Endothelial cell (in vitro differentiated cells): ENCODE measurements around the gene TLDC2. TPM values are rescaled to one million over a fixed set of nuclear protein-coding genes. Genes with fewer than 3 reads are reported as not detected.

ENCODE experiments used
- DNase-seq: peaks from one replicate; pipeline ENCODE4 v3.0.0; 2021; ENCODE audit warnings: low spot score
- H3K27ac Mint-ChIP-seq: one replicate; pipeline ENCODE4 v1.8.0; 2021; ENCODE audit warnings: mixed read lengths, inconsistent platforms; ENCODE audit not compliant: unreplicated experiment
- H3K27me3 Mint-ChIP-seq: one replicate; pipeline ENCODE4 v1.8.0; 2021; ENCODE audit warnings: mild to moderate bottlenecking, moderate library complexity, mixed read lengths, inconsistent platforms; ENCODE audit not compliant: unreplicated experiment
- H3K36me3 Mint-ChIP-seq: one replicate; pipeline ENCODE4 v1.8.0; 2021; ENCODE audit warnings: mild to moderate bottlenecking, low read depth, mixed read lengths, inconsistent platforms; ENCODE audit not compliant: unreplicated experiment
- H3K4me1 Mint-ChIP-seq: one replicate; pipeline ENCODE4 v1.8.0; 2021; ENCODE audit warnings: mild to moderate bottlenecking, mixed read lengths, inconsistent platforms; ENCODE audit not compliant: unreplicated experiment
- H3K4me3 Mint-ChIP-seq: one replicate; pipeline ENCODE4 v1.8.0; 2021; ENCODE audit warnings: mild to moderate bottlenecking, mixed read lengths, inconsistent platforms; ENCODE audit not compliant: unreplicated experiment
- H3K9me3 Mint-ChIP-seq: one replicate; pipeline ENCODE4 v1.8.0; 2021; ENCODE audit warnings: mixed read lengths, inconsistent platforms; ENCODE audit not compliant: unreplicated experiment
- CTCF ChIP-seq: fragments of 200-600 bp; sonication (generic); IDR thresholded peaks from one replicate; pipeline ENCODE4 v1.5.0; 2021; ENCODE audit warnings: antibody characterized with exemption; ENCODE audit not compliant: unreplicated experiment
- total RNA-seq: library from RNA; stranded (reverse); fragmentation: NEBNext Ultra II Directional; extraction: Animal tissue kit (Norgen Biotek cat#: 25700); gene quantifications from one replicate; pipeline ENCODE4 v1.2.1, GENCODE V29; 2021; ENCODE audit not compliant: unreplicated experiment

The TLDC2 gene
- total RNA-seq, 1 donor from 2014 or later, result not detected

- no peak for DNase-seq
- H3K36me3 Mint-ChIP-seq, result peaks cover 4% of the 10 kb centered on the region
- H3K27ac Mint-ChIP-seq, result no peak overlapping the region
- H3K4me3 Mint-ChIP-seq, result no peak overlapping the region
- no peak for TF ChIP-seq CTCF
- peaks cover 8% of the 10 kb centered on the region for H3K27me3 Mint-ChIP-seq
- no peaks in the 10 kb centered on the region for H3K9me3 Mint-ChIP-seq
- H3K4me1 Mint-ChIP-seq, result peaks cover 7% of the 10 kb centered on the region
Observed at GRCh38 chr20:36847009-36847709, 28.8 kb upstream of the TLDC2 start.

- peaks cover 8% of the 10 kb centered on the region for H3K27me3 Mint-ChIP-seq
- peaks cover 6% of the 10 kb centered on the region for H3K4me1 Mint-ChIP-seq
- H3K36me3 Mint-ChIP-seq, result peaks cover 4% of the 10 kb centered on the region
- no peaks in the 10 kb centered on the region for H3K9me3 Mint-ChIP-seq
- H3K4me3 Mint-ChIP-seq, result no peak overlapping the region
- H3K27ac Mint-ChIP-seq, result no peak overlapping the region
- no peak for DNase-seq
- no peak for TF ChIP-seq CTCF
Observed at GRCh38 chr20:36847710-36848040, 28.3 kb upstream of the TLDC2 start.

- Mint-ChIP-seq H3K9me3 (no peaks in the 10 kb centered on the region), H3K4me1 (peaks cover 8% of the 10 kb centered on the region), H3K27me3 (peaks cover 8% of the 10 kb centered on the region), H3K4me3 (no peak overlapping the region), H3K27ac (no peak overlapping the region), H3K36me3 (peaks cover 4% of the 10 kb centered on the region)
- DNase-seq, result no peak
- TF ChIP-seq CTCF, result no peak
Observed at GRCh38 chr20:36848078-36848660, 27.8 kb upstream of the TLDC2 start.

GRCh38 chr20:36848677-36849076 is 27.3 kb upstream of the TLDC2 start:
- no peaks in the 10 kb centered on the region for H3K9me3 Mint-ChIP-seq
- peaks cover 4% of the 10 kb centered on the region for H3K27me3 Mint-ChIP-seq
- no peak for TF ChIP-seq CTCF
- H3K36me3 Mint-ChIP-seq, result no peaks in the 10 kb centered on the region
- peaks cover 8% of the 10 kb centered on the region for H3K4me1 Mint-ChIP-seq
- no peak overlapping the region for H3K27ac Mint-ChIP-seq
- H3K4me3 Mint-ChIP-seq, result no peak overlapping the region
- DNase-seq, result no peak

- no peak overlapping the region for H3K4me3 Mint-ChIP-seq
- H3K27ac Mint-ChIP-seq, result no peak overlapping the region
- no peak for DNase-seq
- H3K36me3 Mint-ChIP-seq, result no peaks in the 10 kb centered on the region
- no peak for TF ChIP-seq CTCF
- no peaks in the 10 kb centered on the region for H3K9me3 Mint-ChIP-seq
- peaks cover 12% of the 10 kb centered on the region for H3K4me1 Mint-ChIP-seq
- peaks cover 4% of the 10 kb centered on the region for H3K27me3 Mint-ChIP-seq
Observed at GRCh38 chr20:36849333-36850065, 26.4 kb upstream of the TLDC2 start.
